GM12891 (cell line): ENCODE measurements around the gene HSD11B1L.

Source experiments
- PAX5 ChIP-seq: IDR thresholded peaks from 2 replicates; pipeline ENCODE4 v1.6.1; 2011; ENCODE audit warnings: low read length, moderate library complexity, mild to moderate bottlenecking; ENCODE audit not compliant: insufficient read depth, severe bottlenecking
- POLR2A ChIP-seq: IDR thresholded peaks from 2 replicates; pipeline ENCODE4 v1.6.1; 2011; ENCODE audit warnings: low read depth, low read length, control low read depth
- POLR2AphosphoS5 ChIP-seq: IDR thresholded peaks from 2 replicates; pipeline ENCODE4 v1.6.1; 2011; ENCODE audit warnings: low read depth, low read length, control low read depth
- POU2F2 ChIP-seq: IDR thresholded peaks from 2 replicates; pipeline ENCODE4 v1.6.1; 2011; ENCODE audit warnings: low read depth, mild to moderate bottlenecking, control low read depth, low read length, moderate library complexity
- SPI1 ChIP-seq: IDR thresholded peaks from 2 replicates; pipeline ENCODE4 v1.6.1; 2011; ENCODE audit warnings: low read depth, low read length, control low read depth
- TAF1 ChIP-seq: IDR thresholded peaks from 2 replicates; pipeline ENCODE4 v1.6.1; 2011; ENCODE audit warnings: low read depth, low read length, control low read depth

- TF ChIP-seq POLR2A (no peak), POLR2AphosphoS5 (no peak), TAF1 (no peak), SPI1 (no peak), PAX5 (no peak), POU2F2 (no peak)
Observed at GRCh38 chr19:5677136-5677535, 3.7 kb upstream of the HSD11B1L start.
